Memory B cell (primary cell): ENCODE data around the gene AKAP7.
A peak's percentile ranks its signal among the peaks of the same experiment; 100 is the strongest.

Experiments used
- ATAC-seq: fragments of 150-1000 bp; cut with Tn5 transposase; 2 replicates; pipeline ENCODE4 v1.10.0; 2021; ENCODE audit warnings: low read depth, mild to moderate bottlenecking, moderate library complexity
- DNase-seq, 2 donors: peaks; one replicate each; pipeline ENCODE4 v3.0.0; 2022; ENCODE audit warnings: low spot score in 2 of 2
- H3K27ac Mint-ChIP-seq: one replicate; pipeline ENCODE4 v1.8.0; 2022; ENCODE audit warnings: mild to moderate bottlenecking, moderate library complexity, mixed read lengths
- H3K27me3 Mint-ChIP-seq: one replicate; pipeline ENCODE4 v1.8.0; 2022; ENCODE audit warnings: mixed read lengths
- H3K36me3 Mint-ChIP-seq: one replicate; pipeline ENCODE4 v1.8.0; 2022; ENCODE audit warnings: mild to moderate bottlenecking, mixed read lengths
- H3K4me1 Mint-ChIP-seq: one replicate; pipeline ENCODE4 v1.8.0; 2022; ENCODE audit warnings: mixed read lengths
- H3K4me3 Mint-ChIP-seq: one replicate; pipeline ENCODE4 v1.8.0; 2022; ENCODE audit warnings: mild to moderate bottlenecking, moderate library complexity, mixed read lengths
- H3K9me3 Mint-ChIP-seq: one replicate; pipeline ENCODE4 v1.8.0; 2022; ENCODE audit warnings: mixed read lengths

Gene AKAP7

DNA sequence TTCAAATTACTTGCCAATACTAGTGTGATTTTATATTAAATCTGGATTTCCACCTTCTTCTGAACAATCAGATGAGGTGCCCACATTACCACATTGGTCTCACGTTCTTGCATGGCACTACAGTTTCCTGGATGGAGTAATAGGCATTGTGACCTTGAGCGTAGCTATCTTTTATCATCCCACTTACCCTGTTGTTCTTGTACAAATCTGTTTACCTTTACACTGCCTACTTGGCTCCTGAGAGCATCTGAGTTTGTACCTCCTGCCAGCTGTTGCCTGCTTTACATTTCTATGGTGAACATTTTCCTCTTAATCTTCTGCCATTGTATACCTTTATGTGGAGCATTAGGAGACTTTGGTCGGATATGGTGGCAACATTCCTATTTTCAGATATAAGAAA is 90.7 kb downstream of the AKAP7 start:
- Mint-ChIP-seq H3K27ac (no peak overlapping the region), H3K27me3 (no peaks in the 10 kb centered on the region), H3K4me1 (no peaks in the 10 kb centered on the region), H3K4me3 (no peak overlapping the region), H3K36me3 (peaks cover 11% of the 10 kb centered on the region), H3K9me3 (no peaks in the 10 kb centered on the region)
- no peak for DNase-seq
- no peak for ATAC-seq

DNA sequence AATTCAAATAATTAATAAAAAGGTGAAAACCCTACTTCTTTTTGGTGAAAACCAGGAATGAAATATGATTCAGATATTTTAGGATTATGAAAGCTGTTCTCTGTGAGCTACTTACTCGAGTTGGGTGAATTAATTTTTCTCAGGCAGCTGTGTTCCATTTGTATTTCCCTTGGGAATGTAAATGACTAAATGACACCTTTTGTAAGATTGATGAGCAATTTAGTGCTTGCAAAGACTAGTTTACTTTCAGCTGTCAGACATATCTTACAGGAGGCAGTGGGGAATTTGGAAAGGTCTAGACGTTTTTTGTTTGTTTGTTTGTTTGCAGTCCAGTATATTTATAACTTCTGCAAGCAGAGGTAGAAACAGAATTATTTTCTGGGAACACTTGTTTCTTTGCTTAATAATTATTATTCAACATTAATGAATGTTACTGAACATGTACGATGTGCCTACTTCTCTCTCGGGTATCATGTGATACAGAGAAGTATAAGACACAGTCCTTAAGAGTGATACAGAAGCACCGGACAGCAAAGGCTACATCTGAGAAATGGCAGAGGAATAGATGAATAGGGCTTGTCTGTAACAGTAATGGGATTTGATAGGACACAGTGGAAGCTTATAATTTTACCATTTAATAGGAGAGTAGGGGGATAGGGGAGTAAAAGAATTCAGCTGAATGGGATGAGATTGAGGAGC is 91.3 kb downstream of the AKAP7 start:
- H3K9me3 Mint-ChIP-seq = no peaks in the 10 kb centered on the region
- no peaks in the 10 kb centered on the region for H3K4me1 Mint-ChIP-seq
- ATAC-seq (no peak), DNase-seq (no peak)
- H3K4me3 Mint-ChIP-seq = no peak overlapping the region
- H3K27me3 Mint-ChIP-seq = no peaks in the 10 kb centered on the region
- H3K36me3 Mint-ChIP-seq = peaks cover 7% of the 10 kb centered on the region
- no peak overlapping the region for H3K27ac Mint-ChIP-seq

DNA sequence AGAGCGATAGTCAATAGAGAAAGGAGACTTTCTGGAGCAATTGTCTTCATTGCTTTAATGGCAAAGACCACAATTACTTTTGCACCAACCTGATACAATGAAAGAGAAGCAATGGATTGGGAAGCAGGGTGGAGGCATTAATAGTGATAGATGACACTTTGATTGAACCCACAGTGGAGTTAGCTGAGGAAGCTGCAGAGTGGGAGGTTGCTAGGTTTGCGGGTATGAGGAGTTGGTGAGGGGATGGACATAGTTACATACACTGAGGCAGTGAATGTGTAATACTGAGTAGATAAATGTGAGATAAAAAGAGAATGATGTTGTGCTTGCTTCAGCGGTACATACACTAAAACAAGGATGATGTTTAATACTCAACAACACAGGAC is 91.9 kb downstream of the AKAP7 start:
- peaks cover 3% of the 10 kb centered on the region for H3K36me3 Mint-ChIP-seq
- no peak for ATAC-seq
- no peak for DNase-seq
- no peak overlapping the region for H3K4me3 Mint-ChIP-seq
- H3K27ac Mint-ChIP-seq = no peak overlapping the region
- H3K27me3 Mint-ChIP-seq = no peaks in the 10 kb centered on the region
- no peaks in the 10 kb centered on the region for H3K4me1 Mint-ChIP-seq
- no peaks in the 10 kb centered on the region for H3K9me3 Mint-ChIP-seq

DNA sequence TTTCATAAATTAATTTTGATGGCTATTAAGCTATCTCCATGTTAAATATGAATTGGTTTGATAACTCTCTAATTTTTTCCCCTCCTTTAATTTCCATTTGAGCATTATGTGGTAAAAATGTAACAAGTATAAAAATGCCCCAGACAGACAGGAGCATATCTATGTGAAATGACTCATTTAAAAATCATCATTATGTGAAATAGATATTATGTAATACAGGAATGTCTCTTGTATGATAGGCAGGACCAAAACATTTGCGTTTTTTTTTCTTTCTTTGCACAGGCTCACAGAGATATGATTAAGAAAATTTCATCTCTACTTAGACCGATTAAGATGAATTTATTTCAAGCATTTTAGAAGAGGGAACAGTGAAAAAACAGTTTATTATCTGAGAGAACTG is 95.8 kb downstream of the AKAP7 start:
- H3K27me3 Mint-ChIP-seq = no peaks in the 10 kb centered on the region

DNA sequence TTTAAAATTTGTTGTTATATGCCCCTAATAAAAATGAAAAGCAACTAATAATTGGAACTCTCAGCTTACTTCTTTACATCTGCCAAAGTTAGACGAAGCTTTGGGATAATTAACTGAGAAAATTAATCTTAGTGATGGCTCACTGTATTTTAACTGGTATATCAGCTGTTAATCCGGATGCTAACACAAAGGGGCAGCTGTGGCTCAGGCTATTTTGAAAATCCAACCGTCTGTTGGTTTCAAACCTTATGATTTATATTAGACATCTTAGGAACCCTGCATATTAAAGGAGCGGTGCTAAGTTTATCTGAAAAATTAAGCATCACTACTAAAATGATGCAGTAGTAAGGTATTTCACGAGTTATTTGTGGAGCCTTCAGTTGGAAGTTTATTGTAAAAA is 96.6 kb downstream of the AKAP7 start:
- no peaks in the 10 kb centered on the region for H3K4me1 Mint-ChIP-seq
- no peak overlapping the region for H3K4me3 Mint-ChIP-seq
- no peak overlapping the region for H3K27ac Mint-ChIP-seq
- H3K9me3 Mint-ChIP-seq = no peaks in the 10 kb centered on the region
- DNase-seq (no peak), ATAC-seq (no peak)
- H3K27me3 Mint-ChIP-seq = no peaks in the 10 kb centered on the region
- peaks cover 3% of the 10 kb centered on the region for H3K36me3 Mint-ChIP-seq

More for the DNA sequence above, 95.8 kb downstream of the AKAP7 start:
- no peak for DNase-seq
- Mint-ChIP-seq H3K36me3 (peaks cover 3% of the 10 kb centered on the region), H3K4me1 (no peaks in the 10 kb centered on the region), H3K4me3 (no peak overlapping the region), H3K27ac (no peak overlapping the region), H3K9me3 (no peaks in the 10 kb centered on the region)
- ATAC-seq = no peak

DNA sequence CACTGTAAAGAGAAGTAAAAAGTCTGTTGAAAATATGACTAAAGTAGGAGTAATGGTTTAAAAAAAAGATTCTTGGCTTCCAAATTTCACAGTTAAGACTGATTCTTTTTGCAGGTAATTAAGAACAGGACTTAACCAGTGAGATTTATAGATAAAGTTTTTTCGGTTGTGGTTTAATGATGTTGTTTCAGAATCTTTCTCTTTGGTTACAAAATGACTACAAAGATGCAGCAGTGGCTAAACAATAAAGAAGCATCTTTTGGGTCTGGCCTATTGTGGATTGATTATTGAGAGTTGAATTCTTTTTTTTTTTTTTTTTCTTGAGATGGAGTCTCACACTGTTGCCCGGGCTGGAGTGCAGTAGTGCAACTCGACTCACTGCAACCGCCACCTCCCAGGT is 109.7 kb downstream of the AKAP7 start:
- no peaks in the 10 kb centered on the region for H3K9me3 Mint-ChIP-seq
- H3K4me1 Mint-ChIP-seq = peaks cover 2% of the 10 kb centered on the region
- H3K27me3 Mint-ChIP-seq = no peaks in the 10 kb centered on the region
- no peak for ATAC-seq
- no peak for DNase-seq
- H3K27ac Mint-ChIP-seq = no peak overlapping the region
- H3K36me3 Mint-ChIP-seq = peaks cover 4% of the 10 kb centered on the region
- no peak overlapping the region for H3K4me3 Mint-ChIP-seq

DNA sequence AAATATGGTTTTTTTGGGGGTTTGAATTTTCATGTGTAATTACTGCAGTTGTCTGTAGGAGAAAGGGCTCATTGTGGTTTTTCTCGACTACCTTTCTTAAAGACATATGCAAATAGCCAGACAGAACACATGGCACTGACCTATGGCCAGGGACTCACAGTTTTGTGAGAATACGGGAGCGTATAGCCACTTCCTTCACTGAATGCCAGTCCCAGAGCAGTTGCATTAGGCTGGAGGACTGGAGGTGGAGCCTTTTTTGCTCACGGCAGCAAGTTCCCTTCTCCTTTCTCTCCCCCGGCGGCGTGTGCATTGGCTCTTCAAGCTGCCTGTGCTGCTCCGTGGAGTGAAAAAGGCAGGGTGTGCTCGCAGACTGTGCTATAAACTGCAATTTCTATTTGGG is 114.9 kb downstream of the AKAP7 start:
- Mint-ChIP-seq H3K4me1 (peaks cover 14% of the 10 kb centered on the region), H3K36me3 (peaks cover 7% of the 10 kb centered on the region), H3K9me3 (no peaks in the 10 kb centered on the region), H3K27me3 (peaks cover 7% of the 10 kb centered on the region), H3K27ac (no peak overlapping the region), H3K4me3 (peak overlapping the region; percentile 36)
- DNase-seq (peak; percentile 3 to 11), ATAC-seq (peak; percentile 78)

DNA sequence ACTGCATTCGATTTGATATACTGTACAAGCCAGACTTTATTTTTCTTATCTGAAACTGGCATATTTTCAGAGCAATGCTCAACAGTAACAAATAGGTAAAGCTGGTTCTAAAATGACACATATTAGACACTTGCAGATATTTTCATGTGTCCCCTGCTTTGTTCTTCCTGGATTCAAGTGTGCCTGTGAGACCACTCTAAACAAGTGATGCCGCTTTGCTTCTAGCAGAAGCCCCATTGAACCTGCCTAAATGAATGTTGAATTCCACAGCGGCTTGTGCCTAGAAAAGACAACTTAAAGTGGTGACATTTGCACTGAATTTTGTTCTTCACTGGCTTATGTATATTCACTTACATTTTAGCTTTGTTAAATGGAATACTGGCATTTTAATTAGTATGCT is 115.7 kb downstream of the AKAP7 start:
- H3K4me3 Mint-ChIP-seq = no peak overlapping the region
- H3K27me3 Mint-ChIP-seq = peaks cover 7% of the 10 kb centered on the region
- no peak for DNase-seq
- H3K36me3 Mint-ChIP-seq = peaks cover 7% of the 10 kb centered on the region
- ATAC-seq = no peak
- no peak overlapping the region for H3K27ac Mint-ChIP-seq
- H3K4me1 Mint-ChIP-seq = peaks cover 14% of the 10 kb centered on the region
- no peaks in the 10 kb centered on the region for H3K9me3 Mint-ChIP-seq

DNA sequence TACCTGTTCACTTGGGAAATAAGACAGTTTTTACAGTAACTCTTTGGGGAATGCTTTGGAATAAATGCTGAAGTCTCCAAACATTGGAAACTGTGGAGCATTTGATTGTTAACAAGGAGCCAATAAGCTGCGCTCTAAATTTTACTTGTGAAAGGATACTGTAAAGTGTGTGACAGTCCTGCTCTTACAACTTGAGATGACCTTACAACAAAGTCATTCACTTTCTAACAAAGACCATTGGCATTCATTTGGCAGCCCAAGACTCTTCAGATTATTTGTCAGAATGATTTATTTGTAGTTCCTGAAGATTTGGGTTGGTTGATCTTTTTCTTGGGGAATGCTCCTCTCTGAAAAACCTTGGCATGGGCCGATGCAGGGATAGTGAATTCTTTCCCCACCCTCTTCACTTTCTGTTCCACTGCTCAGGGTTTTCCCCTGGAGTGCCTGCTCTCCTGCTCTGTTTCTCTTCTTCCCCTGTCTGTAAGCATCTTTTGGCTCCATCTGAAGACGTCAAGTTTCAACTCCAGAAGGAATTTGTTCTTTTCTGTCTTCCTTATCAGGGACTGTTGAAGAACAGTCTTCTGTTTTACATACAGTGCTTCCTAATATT is 116.4 kb downstream of the AKAP7 start:
- peaks cover 14% of the 10 kb centered on the region for H3K4me1 Mint-ChIP-seq
- no peak for ATAC-seq
- no peaks in the 10 kb centered on the region for H3K9me3 Mint-ChIP-seq
- H3K4me3 Mint-ChIP-seq = no peak overlapping the region
- H3K36me3 Mint-ChIP-seq = peaks cover 7% of the 10 kb centered on the region
- H3K27ac Mint-ChIP-seq = no peak overlapping the region
- peaks cover 7% of the 10 kb centered on the region for H3K27me3 Mint-ChIP-seq
- DNase-seq = no peak

DNA sequence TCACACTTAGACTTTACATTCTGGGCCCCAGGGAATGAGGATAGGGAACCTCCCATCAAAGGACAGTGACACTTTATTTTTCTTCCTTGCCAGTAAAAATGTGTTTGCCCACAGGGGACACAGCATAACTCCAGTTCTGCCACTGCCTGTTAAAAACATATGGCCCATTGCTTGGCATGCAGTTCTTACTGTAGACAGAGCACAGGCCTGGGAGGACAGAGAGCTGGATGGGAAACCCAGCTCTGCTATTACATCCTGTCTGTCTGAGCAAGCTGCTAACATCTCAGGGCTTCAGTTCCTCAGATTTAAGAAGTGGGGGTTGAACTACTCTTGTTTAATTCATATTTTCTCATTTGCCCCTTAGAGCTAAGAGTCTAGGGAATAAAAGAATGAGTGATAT is 120.2 kb downstream of the AKAP7 start:
- H3K36me3 Mint-ChIP-seq = peaks cover 16% of the 10 kb centered on the region
- no peak overlapping the region for H3K4me3 Mint-ChIP-seq
- peaks cover 7% of the 10 kb centered on the region for H3K27me3 Mint-ChIP-seq
- DNase-seq (no peak), ATAC-seq (no peak)
- peaks cover 7% of the 10 kb centered on the region for H3K4me1 Mint-ChIP-seq
- H3K27ac Mint-ChIP-seq = no peak overlapping the region
- peaks cover 2% of the 10 kb centered on the region for H3K9me3 Mint-ChIP-seq

DNA sequence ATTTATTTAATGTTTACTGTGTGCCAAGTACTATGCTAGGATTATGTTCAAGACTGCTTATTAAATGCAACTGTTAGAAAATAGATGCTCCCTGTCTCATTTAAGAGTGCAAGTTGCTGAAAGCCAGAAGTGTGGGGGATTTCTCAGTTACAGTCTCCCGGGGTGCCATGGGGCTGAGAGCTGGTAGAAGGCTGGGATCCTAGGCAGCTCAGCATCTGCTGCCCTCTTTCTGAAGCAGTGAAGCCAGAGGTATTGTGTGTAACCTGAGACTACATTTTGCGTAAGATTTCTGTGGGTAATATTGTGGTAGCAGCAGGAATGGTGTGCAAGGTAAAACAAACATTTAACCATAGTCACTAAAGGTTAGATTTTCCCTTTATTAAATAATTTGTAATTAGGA is 120.6 kb downstream of the AKAP7 start:
- Mint-ChIP-seq H3K9me3 (peaks cover 2% of the 10 kb centered on the region), H3K36me3 (peaks cover 17% of the 10 kb centered on the region), H3K4me3 (no peak overlapping the region), H3K4me1 (peaks cover 2% of the 10 kb centered on the region), H3K27me3 (peaks cover 7% of the 10 kb centered on the region), H3K27ac (no peak overlapping the region)
- ATAC-seq = no peak
- no peak for DNase-seq

DNA sequence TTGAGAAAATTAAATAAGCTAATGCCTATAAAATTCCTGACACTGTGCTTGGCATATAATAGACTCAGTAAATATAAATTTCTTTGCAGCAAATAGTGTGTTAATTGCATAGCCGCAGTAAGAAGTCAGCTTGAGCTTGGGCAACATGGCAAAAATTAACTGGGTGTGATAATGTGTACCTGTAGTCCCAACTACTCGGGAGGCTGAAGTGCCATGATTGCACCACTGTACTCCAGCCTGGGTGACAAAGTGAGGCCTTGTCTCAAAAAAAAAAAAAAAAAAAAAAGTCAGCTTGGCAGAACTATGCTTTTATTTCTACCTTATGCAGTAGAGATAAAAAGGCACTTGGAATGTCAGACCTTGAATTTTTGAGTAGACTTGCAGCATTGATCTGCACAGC is 121.8 kb downstream of the AKAP7 start:
- no peak overlapping the region for H3K4me3 Mint-ChIP-seq
- H3K4me1 Mint-ChIP-seq = peaks cover 2% of the 10 kb centered on the region
- peaks cover 4% of the 10 kb centered on the region for H3K9me3 Mint-ChIP-seq
- DNase-seq (no peak), ATAC-seq (no peak)
- H3K27ac Mint-ChIP-seq = no peak overlapping the region
- H3K36me3 Mint-ChIP-seq = peaks cover 15% of the 10 kb centered on the region
- H3K27me3 Mint-ChIP-seq = peaks cover 5% of the 10 kb centered on the region

DNA sequence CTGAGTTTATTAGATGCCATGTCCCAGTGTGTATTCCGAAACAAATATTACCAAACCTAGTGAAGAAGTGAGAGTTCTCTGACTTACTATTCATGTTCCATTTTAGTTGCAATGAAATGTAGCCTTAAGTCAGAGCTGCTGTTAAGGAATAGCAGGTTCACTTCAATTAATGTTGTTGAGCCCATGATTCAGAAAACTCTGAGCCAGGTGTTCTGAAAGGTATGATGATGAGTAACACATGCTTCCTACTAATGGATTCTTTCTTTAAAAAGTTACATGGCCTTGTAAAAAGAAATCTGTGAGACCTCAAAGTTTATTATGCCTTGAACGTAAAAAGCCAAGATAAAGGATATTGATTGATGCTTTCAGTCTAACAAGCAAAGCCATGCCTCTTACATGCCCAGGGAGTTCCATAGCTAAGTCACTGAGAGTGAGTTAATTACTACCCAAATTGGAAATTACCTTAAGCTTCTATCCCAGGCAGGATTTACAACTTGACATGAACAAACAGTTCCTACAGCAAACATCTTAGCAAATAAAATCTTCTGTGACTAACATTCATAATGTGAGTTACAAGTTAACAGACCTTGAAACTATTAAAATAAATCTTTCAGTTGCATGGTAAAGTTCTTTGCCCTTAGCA is 122.9 kb downstream of the AKAP7 start:
- no peaks in the 10 kb centered on the region for H3K4me1 Mint-ChIP-seq
- ATAC-seq (no peak), DNase-seq (no peak)
- peaks cover 4% of the 10 kb centered on the region for H3K9me3 Mint-ChIP-seq
- H3K4me3 Mint-ChIP-seq = no peak overlapping the region
- no peak overlapping the region for H3K27ac Mint-ChIP-seq
- peaks cover 2% of the 10 kb centered on the region for H3K27me3 Mint-ChIP-seq
- peaks cover 10% of the 10 kb centered on the region for H3K36me3 Mint-ChIP-seq

DNA sequence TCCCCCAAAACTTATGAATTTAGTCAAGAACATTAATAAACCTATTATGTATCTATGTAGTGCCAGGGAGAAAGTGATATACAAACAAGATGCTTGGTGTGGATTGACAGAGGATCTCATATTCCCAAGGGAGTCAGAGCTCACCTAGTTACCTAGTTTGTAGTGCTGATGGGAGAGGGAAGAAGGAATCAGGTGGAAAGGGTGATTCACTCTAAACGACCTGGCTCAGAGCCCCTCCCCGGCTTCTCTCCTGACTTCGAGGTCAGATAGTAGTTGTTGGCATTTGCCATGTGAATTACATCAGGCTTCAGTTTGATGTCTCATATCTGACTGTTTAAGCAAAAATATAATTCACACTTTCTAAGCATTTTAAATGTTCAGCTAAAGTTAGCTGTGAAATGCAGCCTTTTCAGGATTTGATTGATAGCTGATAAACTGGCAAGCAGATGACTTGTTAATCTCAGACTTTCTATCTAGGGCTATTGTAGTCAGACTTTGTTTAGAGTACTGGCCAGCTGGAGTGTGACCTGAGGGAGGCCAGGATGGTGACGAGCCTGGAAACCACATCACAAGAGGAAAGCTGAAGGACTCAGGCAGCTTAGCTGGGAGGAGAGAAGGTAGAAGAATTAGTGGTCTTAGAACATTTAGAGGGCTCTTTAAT is 123.7 kb downstream of the AKAP7 start:
- Mint-ChIP-seq H3K27me3 (peaks cover 2% of the 10 kb centered on the region), H3K4me1 (no peaks in the 10 kb centered on the region), H3K27ac (no peak overlapping the region), H3K9me3 (peaks cover 4% of the 10 kb centered on the region), H3K4me3 (no peak overlapping the region), H3K36me3 (peaks cover 12% of the 10 kb centered on the region)
- ATAC-seq (no peak), DNase-seq (no peak)
